HepG2 (cell line): Measurements from ENCODE around the gene C19orf18. TPM values are rescaled to one million over a fixed set of nuclear protein-coding genes. Genes with fewer than 3 reads are reported as not detected.
"Not testable (repeated sequence)": the region's sequence is repeated elsewhere in the genome, so short reads cannot be mapped to it uniquely, and the experiment has no call there.

Source experiments
- ATF1 ChIP-seq: IDR thresholded peaks from 2 replicates; pipeline ENCODE4 v1.6.1; 2016; ENCODE audit warnings: mild to moderate bottlenecking, control low read depth
- BCL3 ChIP-seq: sonication (generic); formaldehyde crosslinking; IDR thresholded peaks from 2 replicates; pipeline ENCODE4 v1.5.1; 2020; ENCODE audit warnings: mild to moderate bottlenecking, missing genetic modification reagents, moderate library complexity
- CREM ChIP-seq, 2 experiments: sonication (generic) in 1 of 2; formaldehyde crosslinking in 1 of 2; IDR thresholded peaks; 2 replicates each; pipeline versions ENCODE4 v1.4.0 to v1.6.1; 2016 to 2020; ENCODE audit warnings: antibody characterized with exemption in 1 of 2, mild to moderate bottlenecking in 1 of 2, missing genetic modification reagents in 1 of 2
- CSRNP1 ChIP-seq: sonication (generic); formaldehyde crosslinking; IDR thresholded peaks from 2 replicates; pipeline ENCODE4 v1.8.1; 2023; ENCODE audit warnings: mild to moderate bottlenecking, missing genetic modification reagents
- ERF ChIP-seq: IDR thresholded peaks from 2 replicates; pipeline ENCODE4 v1.6.1; 2018; ENCODE audit warnings: missing biosample characterization, missing genetic modification reagents
- FOXP1 ChIP-seq, 2 experiments: fragments of 450-650 bp in 1 of 2; IDR thresholded peaks; 2 replicates each; pipeline ENCODE4 v1.6.1; 2017 to 2018; ENCODE audit warnings: antibody characterized with exemption in 1 of 2
- HMGXB4 ChIP-seq, 2 experiments: sonication (generic) in 1 of 2; formaldehyde crosslinking in 1 of 2; IDR thresholded peaks; 2 replicates each; pipeline versions ENCODE4 v1.4.0 to v1.6.1; 2018 to 2020; ENCODE audit warnings: missing genetic modification reagents in 2 of 2, borderline replicate concordance in 1 of 2, low read depth in 1 of 2, mild to moderate bottlenecking in 1 of 2, missing biosample characterization in 1 of 2
- MAX ChIP-seq: IDR thresholded peaks from 2 replicates; pipeline ENCODE4 v1.6.1; 2012; ENCODE audit warnings: inconsistent platforms
- PAXIP1 ChIP-seq: sonication (generic); formaldehyde crosslinking; conservative IDR thresholded peaks from 2 replicates; pipeline ENCODE4 v1.4.0; 2020; ENCODE audit warnings: mild to moderate bottlenecking, missing genetic modification reagents, moderate library complexity
- SPEN ChIP-seq: sonication (generic); formaldehyde crosslinking; IDR thresholded peaks from 2 replicates; pipeline ENCODE4 v1.5.1; 2020; ENCODE audit warnings: low read depth, mild to moderate bottlenecking, missing genetic modification reagents
- ZBED4 ChIP-seq: sonication (generic); formaldehyde crosslinking; IDR thresholded peaks from 2 replicates; pipeline ENCODE4 v1.4.0; 2020; ENCODE audit warnings: missing genetic modification reagents, borderline replicate concordance
- ZNF143 ChIP-seq: sonication (generic); formaldehyde crosslinking; IDR thresholded peaks from 2 replicates; pipeline ENCODE4 v1.4.0; 2020; ENCODE audit warnings: missing genetic modification reagents
- ZNF431 ChIP-seq: sonication (generic); formaldehyde crosslinking; IDR thresholded peaks from 2 replicates; pipeline ENCODE4 v1.9.0; 2022; ENCODE audit warnings: missing genetic modification reagents, low read depth, mild to moderate bottlenecking, borderline replicate concordance
- polyA plus RNA-seq, 8 experiments: library from polyadenylated mRNA; depleted of rRNA in 3 of 8; stranded (reverse) in 7 of 8; unstranded in 1 of 8; fragments of >200 nt; fragmentation: Illumina TruSeq in 4 of 8; extraction: Trizol in 4 of 8; gene quantifications; 2 replicates each; pipeline versions ENCODE4 v1.2.1 to v1.2.3, GENCODE V29; 2011 to 2016; ENCODE audit warnings: low read depth in 4 of 8, missing spikeins in 1 of 8, mixed read lengths in 1 of 8; ENCODE audit not compliant: insufficient read depth in 1 of 8
- total RNA-seq, 5 experiments: library from RNA; depleted of rRNA; stranded (reverse); fragments of >200 nt; fragmentation: Illumina TruSeq; extraction: Trizol; gene quantifications; 2 replicates each; pipeline ENCODE4 v1.2.3, GENCODE V29; 2016; ENCODE audit warnings: low read depth in 1 of 5

The C19orf18 gene
- total and polyA plus RNA-seq, 2 of the 13 experiments (the other 11 are each of a cell fraction or from before 2014, with no cell fraction given): 0.38 to 0.55 TPM

- TF ChIP-seq CSRNP1 (CRISPR knock-in tag) (0 out of 2 replicates have a peak, but pooled peaks have one; percentile 6), ZBED4 (0 out of 2 replicates have a peak, but pooled peaks have one; percentile 40), FOXP1 (CRISPR knock-in tag; IDR thresholded peaks at IDR 0.05) (peak; percentile 32; the same call in 1 of the 2 replicates), ZNF143 (peak; percentile 95), SPEN (CRISPR knock-in tag) (peak; percentile 86), HMGXB4 (CRISPR knock-in tag; IDR thresholded peaks at IDR 0.05; ENCODE audit: borderline replicate concordance in 1 of 2, low read depth in 1 of 2) (peak; percentile 58 to 68), BCL3 (CRISPR knock-in tag) (peak; percentile 60; the same call in 1 of the 2 replicates), PAXIP1 (0 out of 2 replicates have a peak, but pooled peaks have one; percentile 25), MAX (peak; percentile 38; the same call in 1 of the 2 replicates), ZNF431 (CRISPR knock-in tag) (0 out of 2 replicates have a peak, but pooled peaks have one; percentile 23), CREM (IDR thresholded peaks at IDR 0.05) (peak; percentile 96), ERF (CRISPR knock-in tag) (peak; percentile 41; the same call in 1 of the 2 replicates), ATF1 (peak; percentile 88)
- TF ChIP-seq FOXP1 (IDR thresholded peaks at IDR 0.05); CREM (CRISPR knock-in tag; IDR thresholded peaks at IDR 0.05): not testable (repeated sequence)
Observed at GRCh38 chr19:57916168-57916995, 58.0 kb downstream of the C19orf18 start, which contains the start of gene ZNF417 (continued).
